ENCODE measurements around the gene MGAT5.

GRCh38 chr2:134351899-134352298 lies 98.0 kb downstream of the MGAT5 start:
- no peak for TF ChIP-seq EGR1 (IDR thresholded peaks at IDR 0.05)
- no peak for TF ChIP-seq YY1 (IDR thresholded peaks at IDR 0.05; ENCODE audit: low read depth)
